HG02852 (cell line): ENCODE results near the gene ITGA8.
"Not testable (repeated sequence)": the region's sequence is repeated elsewhere in the genome, so short reads cannot be mapped to it uniquely, and the experiment has no call there.

Source experiments
- ATAC-seq: cut with Tn5 transposase; IDR thresholded peaks from one replicate; pipeline ENCODE4 v1.9.1; 2021; ENCODE audit warnings: mild to moderate bottlenecking, moderate library complexity; ENCODE audit not compliant: unreplicated experiment

ITGA8 gene

DNA sequence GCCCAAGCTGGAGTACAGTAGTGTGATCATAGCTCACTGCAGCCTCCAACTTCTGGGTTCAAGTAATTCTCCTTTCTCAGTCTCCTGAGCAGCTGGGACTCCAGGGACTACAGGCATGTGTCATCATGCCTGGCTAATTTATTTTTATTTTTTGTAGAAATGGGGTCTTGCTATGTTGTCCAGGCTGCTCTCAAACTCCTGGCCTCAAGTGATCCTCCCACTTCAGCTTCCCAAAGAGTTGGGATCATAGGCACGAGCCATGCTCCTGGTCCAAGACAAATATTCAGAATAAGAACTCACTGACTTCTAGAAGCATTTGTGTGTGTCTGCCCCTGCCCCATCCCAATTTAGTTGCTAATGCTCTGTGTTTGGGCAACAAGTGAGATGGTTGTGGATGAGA, 151.8 kb downstream of the ITGA8 start:
- ATAC-seq: no peak

GRCh38 chr10:15563246-15563645, 156.5 kb downstream of the ITGA8 start:
- ATAC-seq: no peak

GRCh38 chr10:15562578-15562977, 157.1 kb downstream of the ITGA8 start:
- ATAC-seq: no peak

DNA sequence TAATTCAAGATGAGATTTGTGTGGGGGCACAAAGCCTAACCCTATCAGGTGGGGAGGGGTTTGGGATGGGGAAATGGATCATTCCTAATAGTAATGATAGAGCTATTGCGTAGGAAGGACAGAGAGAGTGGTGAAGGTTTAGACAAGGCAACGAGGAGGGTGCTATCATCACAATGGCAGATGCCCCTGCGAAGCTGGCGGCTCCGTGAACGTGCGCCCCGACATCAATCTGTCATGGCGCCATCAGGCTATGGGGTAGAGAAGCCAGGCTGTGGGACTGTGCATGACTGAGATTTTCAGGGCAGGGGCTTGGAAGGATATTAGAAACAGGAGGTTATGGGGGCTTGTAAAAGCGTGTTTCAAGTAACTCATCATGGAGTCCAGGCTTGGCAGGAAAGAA, 157.6 kb downstream of the ITGA8 start:
- no peak for ATAC-seq

DNA sequence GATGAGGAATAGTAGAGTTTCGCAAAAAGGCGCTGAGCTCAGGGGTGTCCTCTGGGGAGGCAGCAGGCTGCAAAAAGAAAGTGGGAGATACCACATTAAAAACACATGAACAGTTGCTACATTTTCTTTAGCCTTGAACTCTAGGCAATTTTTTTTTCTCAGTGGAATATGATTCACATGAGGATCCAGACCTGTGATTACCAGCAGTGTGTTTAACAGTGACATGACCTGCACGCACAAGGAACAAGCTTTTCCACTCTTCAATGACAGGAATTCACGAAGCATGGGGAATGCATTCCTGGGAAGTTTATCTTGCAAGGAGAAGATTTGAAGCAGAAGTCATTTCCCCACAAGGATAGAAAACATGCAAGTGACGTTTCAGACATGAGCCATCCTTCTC, 161.6 kb downstream of the ITGA8 start:
- no peak for ATAC-seq

GRCh38 chr10:15557168-15557567, 162.6 kb downstream of the ITGA8 start:
- not testable (repeated sequence) for ATAC-seq

DNA sequence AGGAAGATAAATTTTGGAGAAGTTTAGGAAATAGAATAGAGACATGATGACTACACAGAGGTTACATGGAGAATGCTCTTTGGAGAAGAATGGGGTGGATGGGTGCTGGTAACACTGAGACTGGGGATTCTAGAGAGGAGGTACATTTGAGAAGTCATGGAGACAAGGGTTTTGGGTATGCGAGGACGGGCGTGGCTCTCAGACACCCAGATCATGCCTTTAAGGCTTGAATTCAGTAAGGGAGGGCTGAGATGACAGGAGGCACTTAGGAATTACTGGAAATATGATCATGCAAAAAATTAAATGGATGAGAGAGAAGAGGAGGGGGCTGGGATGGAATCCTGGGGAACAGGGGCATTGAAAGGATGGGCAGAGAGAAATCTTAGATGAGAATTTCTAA, 168.8 kb downstream of the ITGA8 start:
- ATAC-seq: no peak

DNA sequence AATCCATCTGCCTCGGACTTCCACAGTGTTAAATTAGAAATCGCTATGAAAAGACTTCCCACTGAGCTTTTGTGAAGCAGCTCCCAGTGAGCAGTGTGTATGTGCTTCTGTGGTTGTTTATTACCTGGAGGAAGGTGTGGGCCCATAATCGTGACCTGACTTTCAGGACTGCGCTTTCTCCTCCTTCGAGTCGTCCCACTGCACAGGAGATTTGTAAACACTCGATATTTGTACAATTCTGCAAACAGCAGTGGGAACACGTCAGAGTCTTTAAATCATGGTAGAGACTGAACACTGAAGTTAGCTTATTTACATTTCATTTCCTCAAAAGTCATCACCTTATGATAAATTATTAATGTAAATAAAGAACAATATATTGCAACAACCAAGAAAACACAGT, 171.4 kb downstream of the ITGA8 start:
- ATAC-seq: no peak

DNA sequence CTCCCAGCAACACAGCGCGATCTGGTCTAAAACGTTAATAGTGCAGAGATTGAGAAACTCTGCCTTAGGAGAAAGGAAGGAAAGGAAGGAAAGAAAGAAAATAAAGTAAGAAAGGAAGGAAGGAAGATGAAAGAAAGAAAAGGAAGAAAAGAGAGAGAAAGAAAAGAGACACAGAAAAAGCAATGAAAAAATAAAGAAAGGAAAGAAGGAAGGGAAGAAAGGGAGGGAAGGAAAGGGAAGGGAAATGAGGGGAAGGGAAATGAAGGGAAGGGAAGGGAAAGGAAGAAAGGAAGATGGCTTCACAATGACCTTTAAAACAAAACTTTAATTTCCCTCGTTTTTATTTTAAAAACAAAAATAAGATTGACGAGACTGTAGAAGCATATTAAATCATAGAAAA, 173.1 kb downstream of the ITGA8 start:
- ATAC-seq: no peak

- no peak for ATAC-seq
Measured at GRCh38 chr10:15545884-15546283, 173.8 kb downstream of the ITGA8 start.

DNA sequence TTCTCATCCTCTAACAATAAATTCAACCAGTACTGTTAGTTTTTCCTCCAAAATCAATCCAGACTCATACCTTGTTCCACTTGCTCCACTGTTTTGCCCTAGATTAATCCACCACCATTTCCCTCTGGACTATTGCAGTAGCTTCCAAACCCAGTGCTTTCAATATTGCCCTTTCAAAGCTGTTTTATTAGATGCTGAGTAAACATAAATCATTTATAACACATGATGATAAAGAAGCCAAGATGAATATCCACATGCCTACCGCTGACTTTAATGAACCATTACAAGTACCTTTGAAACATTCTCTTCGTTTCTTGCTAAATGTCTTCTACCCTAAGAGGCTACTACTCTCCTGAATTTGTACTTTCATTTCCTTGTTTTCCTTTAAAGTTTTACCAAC, 174.5 kb downstream of the ITGA8 start:
- ATAC-seq: no peak

GRCh38 chr10:15543994-15544393, 175.7 kb downstream of the ITGA8 start:
- no peak for ATAC-seq

GRCh38 chr10:15542817-15543216, 176.9 kb downstream of the ITGA8 start:
- no peak for ATAC-seq

GRCh38 chr10:15541376-15541775, 178.3 kb downstream of the ITGA8 start:
- ATAC-seq: no peak

- no peak for ATAC-seq
Measured at GRCh38 chr10:15540727-15541126, 179.0 kb downstream of the ITGA8 start.

DNA sequence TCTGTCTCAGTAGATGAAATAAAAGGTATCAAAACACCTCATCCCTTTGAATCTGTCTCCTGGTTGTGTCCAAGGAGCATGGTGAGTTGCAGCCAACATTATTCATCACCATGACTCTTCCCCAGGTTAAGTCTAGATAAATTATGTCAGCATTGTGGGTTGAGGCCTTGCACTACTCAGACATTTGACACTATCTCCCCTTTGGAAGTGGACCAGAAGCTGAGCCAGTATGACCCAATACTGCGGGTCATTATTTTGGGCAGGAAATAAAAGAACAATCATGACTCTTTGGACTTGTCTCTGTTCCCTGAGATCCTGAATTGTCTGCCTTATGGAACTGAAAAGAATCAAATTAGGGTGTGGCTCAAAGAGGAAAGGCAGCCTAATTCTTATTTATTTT, 180.5 kb downstream of the ITGA8 start:
- no peak for ATAC-seq

DNA sequence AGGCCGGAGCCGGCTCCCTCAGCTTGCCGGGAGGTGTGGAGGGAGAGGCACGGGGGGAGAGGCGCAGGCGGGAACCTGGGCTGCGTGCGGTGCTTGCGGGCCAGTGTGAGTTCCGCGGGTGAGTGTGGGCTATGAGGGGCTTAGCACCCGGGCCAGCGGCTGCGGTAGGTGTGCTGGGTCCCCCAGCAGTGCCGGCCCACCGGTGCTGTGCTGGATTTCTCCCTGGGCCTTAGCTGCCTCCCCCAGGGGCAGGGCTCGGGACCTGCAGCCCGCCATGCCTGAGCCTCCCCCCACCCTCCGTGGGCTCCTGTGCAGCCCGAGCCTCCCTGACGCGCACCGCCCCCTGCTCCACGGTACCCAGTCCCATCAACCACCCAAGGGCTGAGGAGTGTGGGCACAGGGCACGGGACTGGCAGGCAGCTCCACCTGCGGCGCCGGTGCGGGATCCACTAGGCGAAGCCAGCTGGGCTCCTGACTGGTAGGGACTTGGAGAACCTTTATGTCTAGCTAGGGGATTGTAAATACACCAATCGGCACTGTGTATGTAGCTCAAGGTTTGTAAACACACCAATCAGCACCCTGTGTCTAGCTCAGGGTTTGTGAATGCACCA, 184.7 kb downstream of the ITGA8 start:
- ATAC-seq: not testable (repeated sequence)

- ATAC-seq: no peak
Measured at GRCh38 chr10:15531927-15532722, 187.6 kb downstream of the ITGA8 start.

DNA sequence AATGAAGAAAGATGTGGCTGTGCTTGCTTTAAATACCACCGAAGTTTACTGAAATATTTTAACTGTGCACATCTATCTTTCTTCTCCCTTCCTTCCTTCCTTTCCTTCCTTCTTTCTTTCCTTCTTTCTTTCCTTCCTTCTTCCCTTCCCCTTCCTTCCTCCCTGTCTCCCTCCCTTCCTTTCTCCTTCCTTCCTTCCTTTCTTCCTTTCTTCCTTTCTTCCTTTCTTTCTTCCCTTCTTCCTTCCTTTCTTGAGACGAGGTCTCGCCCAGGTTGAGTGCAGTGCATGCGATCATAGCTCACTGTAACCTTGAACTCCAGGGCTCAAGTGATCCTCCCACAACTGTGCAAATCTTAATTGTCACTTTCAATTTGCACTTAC, 190.9 kb downstream of the ITGA8 start:
- no peak for ATAC-seq

GRCh38 chr10:15526754-15527153, 193.0 kb downstream of the ITGA8 start:
- no peak for ATAC-seq

- ATAC-seq: no peak
Measured at GRCh38 chr10:15521328-15521903, 198.3 kb downstream of the ITGA8 start.

DNA sequence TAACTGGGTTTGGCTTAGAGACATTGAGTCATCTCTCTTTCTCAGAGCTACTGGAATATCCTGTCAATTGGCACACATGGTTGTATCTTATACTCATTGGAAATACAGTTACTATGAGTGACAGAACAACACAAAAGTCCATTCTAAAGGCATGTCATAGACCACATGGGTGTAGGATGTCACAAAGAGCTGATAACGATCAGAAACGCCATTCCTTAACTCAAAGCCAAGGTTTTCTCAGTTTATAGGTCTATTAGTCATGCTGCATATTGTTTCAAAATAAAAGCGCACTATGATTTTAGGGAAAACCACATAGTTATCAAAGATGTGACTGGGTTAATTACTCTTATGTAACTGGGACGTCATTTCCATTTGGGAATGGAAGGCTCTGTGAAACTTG, 201.5 kb downstream of the ITGA8 start:
- no peak for ATAC-seq
